HL-60/S4 treated with retinoic acid at 250 ng/mL for 4 days and 3 days (cell line): Measurements from ENCODE around the gene CCSER2.
"Not testable (repeated sequence)": the region's sequence is repeated elsewhere in the genome, so short reads cannot be mapped to it uniquely, and the experiment has no call there.

Experiments
- in situ Hi-C: fragments of 300-500 bp; cut with MboI; formaldehyde crosslinking; loops from 2 replicates; pipeline ENCODE4 v1.7.0; 2022; ENCODE audit warnings: low sequenced_read_pairs

CCSER2 gene

GRCh38 chr10:84447701-84448400 lies 119.5 kb downstream of the CCSER2 start:
- in situ Hi-C loops = no loop called here

- in situ Hi-C loops = not testable (repeated sequence)
Measured at GRCh38 chr10:84449351-84449750, 121.0 kb downstream of the CCSER2 start.

- in situ Hi-C loops = no loop called here
Measured at GRCh38 chr10:84452003-84452402, 123.6 kb downstream of the CCSER2 start.

GRCh38 chr10:84453303-84453702 lies 124.9 kb downstream of the CCSER2 start:
- in situ Hi-C loops = no loop called here

- in situ Hi-C loops = no loop called here
Measured at GRCh38 chr10:84456126-84456525, 127.7 kb downstream of the CCSER2 start.

GRCh38 chr10:84460520-84460919 lies 132.1 kb downstream of the CCSER2 start:
- in situ Hi-C loops = no loop called here

GRCh38 chr10:84469470-84469869 lies 141.1 kb downstream of the CCSER2 start:
- in situ Hi-C loops = no loop called here

- in situ Hi-C loops = no loop called here
Measured at GRCh38 chr10:84473136-84473535, 144.7 kb downstream of the CCSER2 start.

- in situ Hi-C loops = no loop called here
Measured at GRCh38 chr10:84477398-84478128, 149.2 kb downstream of the CCSER2 start.

GRCh38 chr10:84478151-84478550 lies 149.8 kb downstream of the CCSER2 start:
- in situ Hi-C loops = no loop called here

- in situ Hi-C loops = no loop called here
Measured at GRCh38 chr10:84478679-84479078, 150.3 kb downstream of the CCSER2 start.

GRCh38 chr10:84484541-84484940 lies 156.2 kb downstream of the CCSER2 start:
- in situ Hi-C loops = no loop called here

GRCh38 chr10:84493361-84493760 lies 165.0 kb downstream of the CCSER2 start:
- in situ Hi-C loops = no loop called here

- in situ Hi-C loops = no loop called here
Measured at GRCh38 chr10:84493951-84494848, 165.8 kb downstream of the CCSER2 start.

- in situ Hi-C loops = no loop called here
Measured at GRCh38 chr10:84494849-84495180, 166.4 kb downstream of the CCSER2 start.

- in situ Hi-C loops = no loop called here
Measured at GRCh38 chr10:84497978-84498377, 169.6 kb downstream of the CCSER2 start.

- in situ Hi-C loops = not testable (repeated sequence)
Measured at GRCh38 chr10:84499039-84499438, 170.7 kb downstream of the CCSER2 start.

- in situ Hi-C loops = no loop called here
Measured at GRCh38 chr10:84499846-84500245, 171.5 kb downstream of the CCSER2 start.

- in situ Hi-C loops = no loop called here
Measured at GRCh38 chr10:84510121-84510520, 181.7 kb downstream of the CCSER2 start.

GRCh38 chr10:84511106-84511505 lies 182.7 kb downstream of the CCSER2 start:
- in situ Hi-C loops = no loop called here

- in situ Hi-C loops = no loop called here
Measured at GRCh38 chr10:84511709-84512285, 183.4 kb downstream of the CCSER2 start.
